Immature natural killer cell (primary cell): ENCODE measurements around the gene BPIFB4. TPM values are rescaled to one million over a fixed set of nuclear protein-coding genes. Genes with fewer than 3 reads are reported as not detected.

Experiments used
- DNase-seq, 3 donors: peaks; one replicate each; pipeline ENCODE4 v3.0.0; 2022; ENCODE audit warnings: mixed read lengths in 1 of 3
- H3K27ac Mint-ChIP-seq, 6 donors: one replicate each; pipeline ENCODE4 v1.8.0; 2020; ENCODE audit warnings: mixed read lengths in 6 of 6, mild to moderate bottlenecking in 5 of 6, inconsistent platforms in 4 of 6, moderate library complexity in 3 of 6
- H3K27me3 Mint-ChIP-seq, 3 donors: one replicate each; pipeline ENCODE4 v1.8.0; 2020 to 2021; ENCODE audit warnings: low read depth in 3 of 3, mild to moderate bottlenecking in 3 of 3, mixed read lengths in 3 of 3, moderate library complexity in 3 of 3, inconsistent platforms in 1 of 3
- H3K36me3 Mint-ChIP-seq, 3 donors: one replicate each; pipeline ENCODE4 v1.8.0; 2020; ENCODE audit warnings: mixed read lengths in 3 of 3, inconsistent platforms in 2 of 3, mild to moderate bottlenecking in 2 of 3
- H3K4me1 Mint-ChIP-seq, 2 donors: one replicate each; pipeline ENCODE4 v1.8.0; 2020; ENCODE audit warnings: inconsistent platforms in 2 of 2, mild to moderate bottlenecking in 2 of 2, mixed read lengths in 2 of 2, moderate library complexity in 1 of 2
- H3K4me3 Mint-ChIP-seq, 5 donors: one replicate each; pipeline ENCODE4 v1.8.0; 2020; ENCODE audit warnings: mild to moderate bottlenecking in 5 of 5, mixed read lengths in 5 of 5, inconsistent platforms in 3 of 5, moderate library complexity in 3 of 5
- H3K9me3 Mint-ChIP-seq, 6 donors: one replicate each; pipeline ENCODE4 v1.8.0; 2020; ENCODE audit warnings: mild to moderate bottlenecking in 6 of 6, mixed read lengths in 6 of 6, inconsistent platforms in 4 of 6, moderate library complexity in 3 of 6
- polyA plus RNA-seq, 3 donors: library from polyadenylated mRNA; unstranded; fragments of 300-500 nt; fragmentation: Illumina TruSeq; gene quantifications; one replicate each; pipeline ENCODE4 v1.2.3, GENCODE V29; 2021

BPIFB4 gene
- polyA plus RNA-seq, 3 donors from 2014 or later: not detected

- H3K9me3 Mint-ChIP-seq: no peaks in the 10 kb centered on the region
- H3K27me3 Mint-ChIP-seq: peaks cover 2 to 11% (median 5%) of the 10 kb centered on the region in 3 donors
- no peaks in the 10 kb centered on the region for H3K4me1 Mint-ChIP-seq
- H3K27ac Mint-ChIP-seq: no peak overlapping the region
- no peak overlapping the region for H3K4me3 Mint-ChIP-seq
- no peak for DNase-seq
- H3K36me3 Mint-ChIP-seq: no peaks in the 10 kb centered on the region
Measured at GRCh38 chr20:33127422-33128097, 48.1 kb downstream of the BPIFB4 start.

- Mint-ChIP-seq H3K4me3 (no peak overlapping the region), H3K4me1 (no peaks in the 10 kb centered on the region), H3K27ac (no peak overlapping the region), H3K36me3 (no peaks in the 10 kb centered on the region), H3K27me3 (peaks cover 0 to 11% (median 4%) of the 10 kb centered on the region in 3 donors), H3K9me3 (no peaks in the 10 kb centered on the region)
- no peak for DNase-seq
Measured at GRCh38 chr20:33130568-33131061, 51.2 kb downstream of the BPIFB4 start.

- no peak overlapping the region for H3K4me3 Mint-ChIP-seq
- no peaks in the 10 kb centered on the region for H3K4me1 Mint-ChIP-seq
- no peaks in the 10 kb centered on the region for H3K9me3 Mint-ChIP-seq
- no peak for DNase-seq
- H3K27me3 Mint-ChIP-seq: peaks cover 0 to 11% (median 3%) of the 10 kb centered on the region in 3 donors
- no peak overlapping the region for H3K27ac Mint-ChIP-seq
- H3K36me3 Mint-ChIP-seq: no peaks in the 10 kb centered on the region
Measured at GRCh38 chr20:33131949-33132473, 52.6 kb downstream of the BPIFB4 start.

GRCh38 chr20:33132513-33133372 lies 53.3 kb downstream of the BPIFB4 start:
- Mint-ChIP-seq H3K9me3 (no peaks in the 10 kb centered on the region), H3K36me3 (no peaks in the 10 kb centered on the region), H3K4me3 (no peak overlapping the region), H3K27ac (no peak overlapping the region), H3K4me1 (no peaks in the 10 kb centered on the region), H3K27me3 (peaks cover 0 to 11% (median 3%) of the 10 kb centered on the region in 3 donors)
- DNase-seq: no peak

- no peak overlapping the region for H3K4me3 Mint-ChIP-seq
Measured at GRCh38 chr20:33133373-33133941, 54.0 kb downstream of the BPIFB4 start.

GRCh38 chr20:33137195-33137594 lies 57.8 kb downstream of the BPIFB4 start:
- no peak overlapping the region for H3K27ac Mint-ChIP-seq
- no peak for DNase-seq
- H3K4me3 Mint-ChIP-seq: no peak overlapping the region
- no peaks in the 10 kb centered on the region for H3K36me3 Mint-ChIP-seq
- H3K27me3 Mint-ChIP-seq: peaks cover 0 to 3% (median 0%) of the 10 kb centered on the region in 3 donors
- H3K4me1 Mint-ChIP-seq: no peaks in the 10 kb centered on the region
- H3K9me3 Mint-ChIP-seq: no peaks in the 10 kb centered on the region

More at GRCh38 chr20:33133373-33133941, 54.0 kb downstream of the BPIFB4 start:
- Mint-ChIP-seq H3K27me3 (peaks cover 0 to 11% (median 3%) of the 10 kb centered on the region in 3 donors), H3K9me3 (no peaks in the 10 kb centered on the region), H3K4me1 (no peaks in the 10 kb centered on the region), H3K36me3 (no peaks in the 10 kb centered on the region), H3K27ac (no peak overlapping the region)
- no peak for DNase-seq

GRCh38 chr20:33139467-33139866 lies 60.0 kb downstream of the BPIFB4 start:
- no peaks in the 10 kb centered on the region for H3K4me1 Mint-ChIP-seq
- DNase-seq: no peak
- no peak overlapping the region for H3K4me3 Mint-ChIP-seq
- no peaks in the 10 kb centered on the region for H3K36me3 Mint-ChIP-seq
- no peak overlapping the region for H3K27ac Mint-ChIP-seq
- peaks cover 0 to 2% (median 0%) of the 10 kb centered on the region in 3 donors for H3K27me3 Mint-ChIP-seq
- H3K9me3 Mint-ChIP-seq: no peaks in the 10 kb centered on the region

- peaks cover 0 to 14% (median 2%) of the 10 kb centered on the region in 3 donors for H3K27me3 Mint-ChIP-seq
- no peak overlapping the region for H3K27ac Mint-ChIP-seq
- no peaks in the 10 kb centered on the region for H3K4me1 Mint-ChIP-seq
- no peak overlapping the region for H3K4me3 Mint-ChIP-seq
- no peaks in the 10 kb centered on the region for H3K9me3 Mint-ChIP-seq
- no peaks in the 10 kb centered on the region for H3K36me3 Mint-ChIP-seq
- DNase-seq: no peak
Measured at GRCh38 chr20:33145521-33145920, 66.1 kb downstream of the BPIFB4 start.

- no peaks in the 10 kb centered on the region for H3K9me3 Mint-ChIP-seq
- H3K4me1 Mint-ChIP-seq: no peaks in the 10 kb centered on the region
- DNase-seq: no peak
- H3K27me3 Mint-ChIP-seq: peaks cover 0 to 18% (median 4%) of the 10 kb centered on the region in 3 donors
- H3K27ac Mint-ChIP-seq: no peak overlapping the region
- no peaks in the 10 kb centered on the region for H3K36me3 Mint-ChIP-seq
- H3K4me3 Mint-ChIP-seq: no peak overlapping the region
Measured at GRCh38 chr20:33147299-33147698, 67.9 kb downstream of the BPIFB4 start.

- Mint-ChIP-seq H3K9me3 (no peaks in the 10 kb centered on the region), H3K27me3 (peaks cover 2 to 18% (median 2%) of the 10 kb centered on the region in 3 donors), H3K4me1 (no peaks in the 10 kb centered on the region), H3K4me3 (no peak overlapping the region), H3K36me3 (no peaks in the 10 kb centered on the region), H3K27ac (no peak overlapping the region)
- DNase-seq: no peak
Measured at GRCh38 chr20:33148040-33148439, 68.6 kb downstream of the BPIFB4 start.

- Mint-ChIP-seq H3K27me3 (peaks cover 3 to 10% (median 6%) of the 10 kb centered on the region in 3 donors), H3K9me3 (no peaks in the 10 kb centered on the region), H3K4me1 (no peaks in the 10 kb centered on the region), H3K27ac (no peak overlapping the region), H3K4me3 (no peak overlapping the region), H3K36me3 (no peaks in the 10 kb centered on the region)
- no peak for DNase-seq
Measured at GRCh38 chr20:33154252-33154651, 74.8 kb downstream of the BPIFB4 start.

GRCh38 chr20:33158637-33159385 lies 79.4 kb downstream of the BPIFB4 start:
- no peaks in the 10 kb centered on the region for H3K36me3 Mint-ChIP-seq
- no peak overlapping the region for H3K27ac Mint-ChIP-seq
- H3K4me1 Mint-ChIP-seq: no peaks in the 10 kb centered on the region
- no peak for DNase-seq
- H3K9me3 Mint-ChIP-seq: no peaks in the 10 kb centered on the region
- H3K27me3 Mint-ChIP-seq: peaks cover 0 to 5% (median 1%) of the 10 kb centered on the region in 3 donors
- H3K4me3 Mint-ChIP-seq: no peak overlapping the region

- Mint-ChIP-seq H3K27ac (no peak overlapping the region), H3K4me1 (no peaks in the 10 kb centered on the region), H3K27me3 (peaks cover 2 to 3% (median 3%) of the 10 kb centered on the region in 3 donors), H3K4me3 (no peak overlapping the region), H3K9me3 (no peaks in the 10 kb centered on the region), H3K36me3 (no peaks in the 10 kb centered on the region)
- DNase-seq: no peak
Measured at GRCh38 chr20:33159713-33160112, 80.3 kb downstream of the BPIFB4 start.
